ENCODE data around the gene FBXO17.
A peak's percentile ranks its signal among the peaks of the same experiment; 100 is the strongest.

The FBXO17 gene

GRCh38 chr19:38980583-38981374 lies 5.2 kb upstream of the FBXO17 start:
- DNase-seq: peak in 1 of 3 donors; percentile 13
- Histone ChIP-seq H3K4me3 (ENCODE audit: control insufficient read depth in 1 of 7, extremely low read depth in 1 of 7, insufficient read depth in 4 of 7, low read depth in 2 of 7, low read length in 6 of 7) (no peak overlapping the region), H3K4me1 (ENCODE audit: control extremely low read depth in 1 of 4, control insufficient read depth in 4 of 4, insufficient read depth in 4 of 4, low read length in 3 of 4) (peaks cover 0 to 14% (median 10%) of the 10 kb centered on the region in 4 experiments), H3K27ac (ENCODE audit: insufficient read depth in 1 of 2, low read depth in 1 of 2, low read length in 2 of 2, poor library complexity in 1 of 2, severe bottlenecking in 2 of 2) (no peak overlapping the region), H3K9me3 (ENCODE audit: control extremely low read depth in 1 of 5, control insufficient read depth in 4 of 5, insufficient read depth in 2 of 5, low read depth in 1 of 5, low read length in 4 of 5) (peaks cover 0 to 10% (median 9%) of the 10 kb centered on the region in 5 experiments), H3K36me3 (ENCODE audit: control insufficient read depth in 4 of 4, insufficient read depth in 4 of 4, low read length in 3 of 4) (no peaks in the 10 kb centered on the region), H3K27me3 (replicated peaks in 2 of 5; ENCODE audit: control insufficient read depth in 4 of 5, insufficient read depth in 5 of 5, low read length in 4 of 5) (peaks cover 0 to 10% (median 4%) of the 10 kb centered on the region in 5 experiments)
- CTCF ChIA-PET: no interaction called here
- WGBS (ENCODE audit: insufficient coverage): 98% methylated on average over 10 of the region's 10 CpGs
- POLR2A ChIA-PET: no interaction called here

GRCh38 chr19:38979812-38980211 lies 4.3 kb upstream of the FBXO17 start:
- peaks cover 0 to 17% (median 7%) of the 10 kb centered on the region in 5 experiments for H3K27me3 ChIP-seq (replicated peaks in 2 of 5; ENCODE audit: control insufficient read depth in 4 of 5, insufficient read depth in 5 of 5, low read length in 4 of 5)
- peaks cover 0 to 21% (median 14%) of the 10 kb centered on the region in 4 experiments for H3K4me1 ChIP-seq (ENCODE audit: control extremely low read depth in 1 of 4, control insufficient read depth in 4 of 4, insufficient read depth in 4 of 4, low read length in 3 of 4)
- CTCF ChIA-PET: no interaction called here
- peak; percentile 15 to 69 (median 43) for DNase-seq
- H3K9me3 ChIP-seq (ENCODE audit: control extremely low read depth in 1 of 5, control insufficient read depth in 4 of 5, insufficient read depth in 2 of 5, low read depth in 1 of 5, low read length in 4 of 5): peaks cover 0 to 10% (median 9%) of the 10 kb centered on the region in 5 experiments
- H3K27ac ChIP-seq (ENCODE audit: insufficient read depth in 1 of 2, low read depth in 1 of 2, low read length in 2 of 2, poor library complexity in 1 of 2, severe bottlenecking in 2 of 2): no peak overlapping the region
- 97% methylated on average over 3 of the region's 5 CpGs for WGBS (ENCODE audit: insufficient coverage)
- POLR2A ChIA-PET: no interaction called here
- no peak overlapping the region for H3K4me3 ChIP-seq (ENCODE audit: control insufficient read depth in 1 of 7, extremely low read depth in 1 of 7, insufficient read depth in 4 of 7, low read depth in 2 of 7, low read length in 6 of 7)
- no peaks in the 10 kb centered on the region for H3K36me3 ChIP-seq (ENCODE audit: control insufficient read depth in 4 of 4, insufficient read depth in 4 of 4, low read length in 3 of 4)

- POLR2A ChIA-PET: no interaction called here
- Histone ChIP-seq H3K4me3 (ENCODE audit: control insufficient read depth in 1 of 7, extremely low read depth in 1 of 7, insufficient read depth in 4 of 7, low read depth in 2 of 7, low read length in 6 of 7) (no peak overlapping the region), H3K27ac (ENCODE audit: insufficient read depth in 1 of 2, low read depth in 1 of 2, low read length in 2 of 2, poor library complexity in 1 of 2, severe bottlenecking in 2 of 2) (no peak overlapping the region), H3K4me1 (ENCODE audit: control extremely low read depth in 1 of 4, control insufficient read depth in 4 of 4, insufficient read depth in 4 of 4, low read length in 3 of 4) (peaks cover 0 to 21% (median 14%) of the 10 kb centered on the region in 4 experiments), H3K36me3 (ENCODE audit: control insufficient read depth in 4 of 4, insufficient read depth in 4 of 4, low read length in 3 of 4) (no peaks in the 10 kb centered on the region), H3K27me3 (replicated peaks in 2 of 5; ENCODE audit: control insufficient read depth in 4 of 5, insufficient read depth in 5 of 5, low read length in 4 of 5) (peaks cover 0 to 22% (median 7%) of the 10 kb centered on the region in 5 experiments), H3K9me3 (ENCODE audit: control extremely low read depth in 1 of 5, control insufficient read depth in 4 of 5, insufficient read depth in 2 of 5, low read depth in 1 of 5, low read length in 4 of 5) (peaks cover 0 to 10% (median 9%) of the 10 kb centered on the region in 5 experiments)
- CTCF ChIA-PET: interaction anchor here (1.4 kb wide), 1 partner anchor 30 kb away, joined by 3 read pairs; no protein-coding TSS in a partner anchor
- no peak for DNase-seq
- WGBS (ENCODE audit: insufficient coverage): no CpG with 5 or more reads among the region's 3 CpGs
These were observed 2.8 kb upstream of the FBXO17 start for GRCh38 chr19:38978326-38978689.

- H3K36me3 ChIP-seq (ENCODE audit: control insufficient read depth in 4 of 4, insufficient read depth in 4 of 4, low read length in 3 of 4): no peaks in the 10 kb centered on the region
- ChIA-PET CTCF (interaction anchor here (0.6 to 1.4 kb wide), 2 partner anchors 31 to 272 kb away, joined by 3 to 5 read pairs; no protein-coding TSS in a partner anchor), POLR2A (no interaction called here)
- DNase-seq: peak; percentile 35 to 83 (median 72)
- H3K27me3 ChIP-seq (replicated peaks in 2 of 5; ENCODE audit: control insufficient read depth in 4 of 5, insufficient read depth in 5 of 5, low read length in 4 of 5): peaks cover 0 to 22% (median 7%) of the 10 kb centered on the region in 5 experiments
- peaks cover 0 to 10% (median 9%) of the 10 kb centered on the region in 5 experiments for H3K9me3 ChIP-seq (ENCODE audit: control extremely low read depth in 1 of 5, control insufficient read depth in 4 of 5, insufficient read depth in 2 of 5, low read depth in 1 of 5, low read length in 4 of 5)
- H3K4me1 ChIP-seq (ENCODE audit: control extremely low read depth in 1 of 4, control insufficient read depth in 4 of 4, insufficient read depth in 4 of 4, low read length in 3 of 4): peaks cover 0 to 21% (median 14%) of the 10 kb centered on the region in 4 experiments
- H3K4me3 ChIP-seq (ENCODE audit: control insufficient read depth in 1 of 7, extremely low read depth in 1 of 7, insufficient read depth in 4 of 7, low read depth in 2 of 7, low read length in 6 of 7): no peak overlapping the region
- H3K27ac ChIP-seq (ENCODE audit: insufficient read depth in 1 of 2, low read depth in 1 of 2, low read length in 2 of 2, poor library complexity in 1 of 2, severe bottlenecking in 2 of 2): no peak overlapping the region
- WGBS (ENCODE audit: insufficient coverage): 53% methylated on average over 11 of the region's 15 CpGs
These were observed 2.1 kb upstream of the FBXO17 start for GRCh38 chr19:38977445-38978325.

- POLR2A ChIA-PET: no interaction called here
- 31% methylated on average over 19 of the region's 22 CpGs for WGBS (ENCODE audit: insufficient coverage)
- Histone ChIP-seq H3K36me3 (ENCODE audit: control insufficient read depth in 4 of 4, insufficient read depth in 4 of 4, low read length in 3 of 4) (no peaks in the 10 kb centered on the region), H3K27me3 (replicated peaks in 2 of 5; ENCODE audit: control insufficient read depth in 4 of 5, insufficient read depth in 5 of 5, low read length in 4 of 5) (peaks cover 0 to 22% (median 7%) of the 10 kb centered on the region in 5 experiments), H3K27ac (ENCODE audit: insufficient read depth in 1 of 2, low read depth in 1 of 2, low read length in 2 of 2, poor library complexity in 1 of 2, severe bottlenecking in 2 of 2) (no peak overlapping the region), H3K4me1 (ENCODE audit: control extremely low read depth in 1 of 4, control insufficient read depth in 4 of 4, insufficient read depth in 4 of 4, low read length in 3 of 4) (peaks cover 0 to 21% (median 14%) of the 10 kb centered on the region in 4 experiments), H3K9me3 (ENCODE audit: control extremely low read depth in 1 of 5, control insufficient read depth in 4 of 5, insufficient read depth in 2 of 5, low read depth in 1 of 5, low read length in 4 of 5) (peaks cover 0 to 6% (median 6%) of the 10 kb centered on the region in 5 experiments), H3K4me3 (ENCODE audit: control insufficient read depth in 1 of 7, extremely low read depth in 1 of 7, insufficient read depth in 4 of 7, low read depth in 2 of 7, low read length in 6 of 7) (peak overlapping the region in 1 of 7 experiments; percentile 54)
- no peak for DNase-seq
- CTCF ChIA-PET: interaction anchor here (0.8 to 1.0 kb wide), 3 partner anchors 8 to 13 kb away, joined by 3 to 4 read pairs (median 3); no protein-coding TSS in a partner anchor
These were observed 324 bp upstream of the FBXO17 start for GRCh38 chr19:38975861-38976271.

GRCh38 chr19:38974624-38975213 lies 823 bp downstream of the FBXO17 start:
- H3K27ac ChIP-seq (ENCODE audit: insufficient read depth in 1 of 2, low read depth in 1 of 2, low read length in 2 of 2, poor library complexity in 1 of 2, severe bottlenecking in 2 of 2): no peak overlapping the region
- H3K36me3 ChIP-seq (ENCODE audit: control insufficient read depth in 4 of 4, insufficient read depth in 4 of 4, low read length in 3 of 4): no peaks in the 10 kb centered on the region
- H3K4me1 ChIP-seq (ENCODE audit: control extremely low read depth in 1 of 4, control insufficient read depth in 4 of 4, insufficient read depth in 4 of 4, low read length in 3 of 4): peaks cover 0 to 21% (median 14%) of the 10 kb centered on the region in 4 experiments
- ChIA-PET CTCF (no interaction called here), POLR2A (no interaction called here)
- H3K27me3 ChIP-seq (replicated peaks in 2 of 5; ENCODE audit: control insufficient read depth in 4 of 5, insufficient read depth in 5 of 5, low read length in 4 of 5): peaks cover 0 to 22% (median 7%) of the 10 kb centered on the region in 5 experiments
- DNase-seq: no peak
- peak overlapping the region in 2 of 7 experiments; percentile 59 for H3K4me3 ChIP-seq (ENCODE audit: control insufficient read depth in 1 of 7, extremely low read depth in 1 of 7, insufficient read depth in 4 of 7, low read depth in 2 of 7, low read length in 6 of 7)
- WGBS (ENCODE audit: insufficient coverage): 84% methylated on average over 14 of the region's 19 CpGs
- no peaks in the 10 kb centered on the region for H3K9me3 ChIP-seq (ENCODE audit: control extremely low read depth in 1 of 5, control insufficient read depth in 4 of 5, insufficient read depth in 2 of 5, low read depth in 1 of 5, low read length in 4 of 5)
